Skin epidermis (tissue), 12 donors: ENCODE data around the gene WNT7B.
"Not testable (repeated sequence)": the region's sequence is repeated elsewhere in the genome, so short reads cannot be mapped to it uniquely, and the experiment has no call there.

Experiments
- H3K27ac ChIP-seq, 21 experiments: fragments of 200-600 bp; sonication (generic) in 11 of 21; one replicate each; pipeline ENCODE4 v1.5.0; 2020; ENCODE audit warnings: mild to moderate bottlenecking in 3 of 21, inconsistent platforms in 2 of 21, moderate library complexity in 2 of 21
- H3K4me3 ChIP-seq, 7 experiments: fragments of 200-600 bp; sonication (generic) in 2 of 7; one replicate each; pipeline ENCODE4 v1.5.0; 2020; ENCODE audit warnings: inconsistent platforms in 2 of 7, mild to moderate bottlenecking in 2 of 7, moderate library complexity in 1 of 7

The WNT7B gene

DNA sequence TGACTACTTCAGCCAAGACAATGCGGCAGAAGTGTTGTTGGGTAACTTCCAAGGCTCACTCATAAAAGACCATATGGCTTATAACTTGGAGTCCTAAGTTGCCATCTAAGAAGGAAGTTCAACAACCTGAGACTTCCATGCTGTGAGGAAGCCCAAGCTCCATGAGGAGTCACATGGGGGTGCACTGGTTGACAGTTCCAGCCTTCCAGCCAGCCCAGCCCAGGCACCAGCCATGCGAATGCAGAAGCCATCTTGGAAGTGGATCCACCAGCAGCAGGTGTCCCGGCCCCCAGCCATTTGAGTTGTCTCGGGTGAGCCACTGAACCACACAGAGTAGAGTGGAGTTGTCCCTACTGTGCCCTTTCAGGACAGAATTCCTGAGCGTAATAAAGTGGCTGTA, 32.8 kb upstream of the WNT7B start:
- Histone ChIP-seq H3K27ac (peak overlapping the region in 7 of 21 experiments; percentile 1 to 98 (median 58)), H3K4me3 (no peak overlapping the region)

GRCh38 chr22:46008836-46009596, 32.1 kb upstream of the WNT7B start:
- H3K27ac ChIP-seq = peak overlapping the region in 17 of 21 experiments; percentile 87 to 99 (median 94)
- no peak overlapping the region for H3K4me3 ChIP-seq

- Histone ChIP-seq H3K27ac (peak overlapping the region; percentile 70 to 99 (median 94)), H3K4me3 (no peak overlapping the region)
Observed at GRCh38 chr22:46008291-46008690, 31.3 kb upstream of the WNT7B start.

DNA sequence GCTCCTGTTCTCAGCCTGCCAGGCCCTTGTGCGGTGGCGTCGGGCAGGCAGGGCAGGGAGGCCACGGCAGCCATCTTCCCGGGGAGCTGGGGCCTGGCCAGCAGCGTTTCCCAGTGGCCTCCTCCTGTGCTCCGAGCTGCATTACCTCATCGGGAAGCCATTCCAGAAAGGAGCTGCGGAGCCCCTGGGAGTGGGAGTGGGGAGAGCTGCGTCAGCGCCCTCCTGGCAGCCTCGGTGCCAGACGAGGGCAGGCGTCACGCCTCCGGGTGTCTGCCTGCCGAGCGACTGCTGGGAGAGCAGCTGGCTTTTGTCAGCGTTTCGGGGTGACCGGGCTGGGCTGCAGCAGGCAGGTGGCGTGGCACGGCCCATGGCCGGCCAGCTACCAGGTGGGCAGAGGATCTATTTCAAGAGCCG, 30.9 kb upstream of the WNT7B start:
- peak overlapping the region; percentile 70 to 99 (median 94) for H3K27ac ChIP-seq
- peak overlapping the region in 2 of 7 experiments; percentile 12 to 26 for H3K4me3 ChIP-seq

DNA sequence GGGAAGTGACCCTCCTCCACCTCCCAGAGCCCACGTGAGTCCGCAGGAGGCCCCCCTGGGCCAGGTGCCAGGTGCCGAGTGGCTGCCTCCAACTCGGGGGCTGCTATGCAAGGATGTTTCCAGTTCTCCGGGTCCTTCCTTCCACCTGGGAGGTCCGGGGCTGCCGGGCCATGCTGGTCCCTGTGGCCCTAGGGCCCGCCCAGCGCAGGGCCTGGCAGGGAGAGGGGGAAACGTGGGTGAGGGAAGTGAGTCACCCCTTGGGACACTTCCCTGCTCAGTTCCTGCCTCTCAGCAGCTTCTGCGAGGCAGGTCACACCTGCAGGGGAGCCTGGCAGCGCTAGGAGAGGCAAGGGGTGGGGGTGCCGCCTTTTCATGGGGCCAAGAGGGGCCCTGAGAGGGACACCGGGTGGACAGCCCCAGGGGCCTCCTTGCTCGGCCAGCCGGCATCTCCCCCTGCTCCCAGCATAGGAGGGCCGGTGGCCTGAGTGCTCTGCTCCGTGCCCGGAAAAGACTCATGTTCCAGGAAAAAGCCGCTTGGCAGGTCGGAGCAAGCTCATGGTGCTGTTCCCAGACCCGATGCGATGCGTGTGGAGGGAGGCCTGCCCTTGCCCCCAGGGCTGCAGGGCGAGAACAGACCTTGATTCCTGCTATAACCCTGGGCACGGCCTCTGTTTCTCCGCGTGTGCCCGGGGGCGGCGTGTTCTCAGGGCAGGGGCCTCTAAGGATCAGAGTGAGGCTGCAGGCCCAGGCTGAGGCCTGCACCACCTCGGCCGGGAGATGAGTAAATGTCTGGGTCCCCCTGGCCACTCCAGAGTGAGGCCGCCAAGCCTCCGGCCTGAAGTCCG, 30.3 kb upstream of the WNT7B start:
- peak overlapping the region; percentile 70 to 99 (median 94) for H3K27ac ChIP-seq
- peak overlapping the region; percentile 0 to 26 (median 11) for H3K4me3 ChIP-seq

DNA sequence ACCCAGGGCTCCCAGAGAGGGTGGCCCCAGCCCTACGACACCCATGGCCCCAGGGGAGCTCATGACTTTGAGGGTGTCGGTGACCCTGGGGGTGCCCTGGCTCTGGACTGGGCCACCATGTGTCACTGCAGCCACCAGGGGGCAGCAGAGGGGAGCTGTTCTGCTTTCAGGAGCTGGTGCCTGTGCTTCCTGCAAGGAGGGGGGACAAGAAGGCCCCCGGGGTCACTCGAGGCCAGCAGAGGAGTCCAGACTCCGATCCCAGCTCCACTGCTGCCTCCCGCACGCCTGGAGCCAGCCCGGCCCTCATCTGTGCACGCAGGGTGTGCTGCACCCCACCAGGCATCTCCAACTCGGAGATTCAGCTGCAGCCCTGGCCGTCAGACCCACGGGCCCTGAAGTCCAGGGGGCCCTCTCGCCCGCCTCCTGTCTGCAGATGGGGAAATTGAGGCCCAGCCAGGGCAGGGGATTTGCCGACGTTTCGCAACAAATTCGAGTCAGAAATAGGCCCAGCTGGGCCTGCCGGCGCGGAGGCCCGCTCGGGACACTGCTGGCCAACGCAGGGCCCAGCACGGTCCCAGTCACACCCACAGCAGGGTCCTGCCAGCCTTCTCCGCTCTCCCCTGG, 29.5 kb upstream of the WNT7B start:
- H3K4me3 ChIP-seq = peak overlapping the region; percentile 0 to 26 (median 11)
- peak overlapping the region; percentile 70 to 99 (median 94) for H3K27ac ChIP-seq

DNA sequence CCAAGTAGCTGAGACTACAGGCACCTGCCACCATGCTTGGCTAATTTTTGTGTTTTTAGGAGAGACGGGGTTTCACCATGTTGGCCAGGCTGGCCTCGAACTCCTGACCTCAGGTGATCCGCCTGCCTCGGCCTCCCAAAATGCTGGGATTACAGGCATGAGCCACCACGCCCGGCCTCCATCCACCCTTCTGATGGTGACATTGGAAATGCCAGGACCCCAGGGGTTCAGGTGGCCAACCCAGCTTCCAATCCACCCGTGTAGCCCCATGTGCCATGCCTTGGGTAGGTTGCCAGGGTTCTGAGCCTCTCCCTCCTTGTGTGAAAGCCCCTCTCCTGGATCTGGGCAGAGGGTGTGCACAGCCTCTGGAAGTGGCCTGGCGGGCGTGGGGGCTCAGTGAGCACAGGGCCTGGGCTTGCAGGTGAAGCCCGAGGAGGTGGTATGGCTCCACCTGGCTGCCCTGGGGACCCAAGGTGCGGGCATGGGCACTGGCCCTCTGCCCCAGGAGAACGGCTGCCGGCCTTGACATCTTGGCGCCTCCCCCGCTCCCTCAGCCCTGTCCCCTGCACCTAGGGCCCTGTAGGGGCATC, 28.2 kb upstream of the WNT7B start:
- not testable (repeated sequence) for H3K4me3 ChIP-seq
- peak overlapping the region in 9 of 21 experiments; percentile 10 to 99 (median 92) for H3K27ac ChIP-seq

DNA sequence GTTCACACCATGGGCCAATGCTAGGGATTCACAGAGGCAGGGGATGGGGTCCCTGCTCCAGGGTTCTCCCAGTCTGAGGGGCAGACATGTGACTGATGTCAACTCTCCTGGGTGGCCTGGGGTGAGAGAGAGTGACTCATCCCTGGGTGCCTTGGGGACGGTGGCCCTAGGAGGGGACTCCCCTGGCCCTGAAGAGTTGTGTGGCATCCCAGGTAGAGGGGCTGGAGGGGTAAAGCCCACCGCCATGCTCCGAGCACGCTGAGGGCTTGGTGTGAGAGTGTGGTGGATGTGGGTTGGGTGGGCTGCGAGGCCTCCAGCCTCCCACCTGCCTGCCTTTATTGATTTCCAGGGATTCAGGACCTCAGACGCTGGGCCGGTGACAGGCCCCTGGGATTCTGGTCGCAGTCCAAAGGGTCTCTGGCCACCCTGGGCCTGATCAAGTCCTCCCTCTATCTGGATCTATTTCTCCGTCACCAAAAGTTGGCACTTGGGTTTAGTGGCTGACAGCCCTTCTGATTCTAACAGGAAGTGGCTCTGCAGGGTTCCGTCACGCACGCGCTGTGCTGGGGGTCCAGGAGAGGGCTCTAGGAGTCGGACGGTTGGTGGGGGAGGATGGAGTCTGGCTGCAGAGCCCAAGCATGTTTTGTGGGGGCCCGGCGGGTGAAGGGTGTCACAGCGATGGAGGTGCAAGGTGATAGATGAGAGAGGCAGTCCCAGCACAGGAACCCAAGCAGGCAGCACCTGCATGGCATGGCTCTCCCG, 27.3 kb upstream of the WNT7B start:
- peak overlapping the region in 5 of 21 experiments; percentile 3 to 77 (median 28) for H3K27ac ChIP-seq
- H3K4me3 ChIP-seq = no peak overlapping the region

GRCh38 chr22:46003271-46004091, 26.5 kb upstream of the WNT7B start:
- Histone ChIP-seq H3K27ac (peak overlapping the region in 18 of 21 experiments; percentile 13 to 77 (median 42)), H3K4me3 (no peak overlapping the region)

DNA sequence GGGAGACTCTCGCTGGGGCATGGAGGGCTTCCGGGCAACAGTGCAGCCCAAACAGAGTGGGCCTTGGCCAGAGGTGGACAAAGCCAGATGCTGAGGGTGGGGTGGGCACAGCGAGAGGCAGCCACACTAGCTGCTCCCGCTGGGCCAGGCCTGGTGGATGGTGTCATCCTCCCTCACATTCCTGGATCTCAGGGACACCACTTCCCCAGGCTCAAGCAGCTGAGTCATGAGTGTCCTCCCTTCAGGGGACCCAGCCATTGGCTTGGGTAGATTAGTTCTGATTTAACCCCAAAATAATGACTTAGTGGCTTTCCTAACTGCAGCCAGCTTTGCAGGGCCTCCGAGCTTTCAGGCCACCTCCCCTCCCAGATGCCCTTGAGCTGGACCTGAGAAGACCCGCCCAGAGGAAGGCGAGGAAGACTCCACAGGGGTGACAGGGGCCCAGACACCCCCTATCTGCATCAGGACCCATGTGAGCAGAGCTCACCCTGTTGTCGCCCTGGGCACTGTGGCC, 25.9 kb upstream of the WNT7B start:
- Histone ChIP-seq H3K27ac (peak overlapping the region in 15 of 21 experiments; percentile 13 to 77 (median 47)), H3K4me3 (no peak overlapping the region)

DNA sequence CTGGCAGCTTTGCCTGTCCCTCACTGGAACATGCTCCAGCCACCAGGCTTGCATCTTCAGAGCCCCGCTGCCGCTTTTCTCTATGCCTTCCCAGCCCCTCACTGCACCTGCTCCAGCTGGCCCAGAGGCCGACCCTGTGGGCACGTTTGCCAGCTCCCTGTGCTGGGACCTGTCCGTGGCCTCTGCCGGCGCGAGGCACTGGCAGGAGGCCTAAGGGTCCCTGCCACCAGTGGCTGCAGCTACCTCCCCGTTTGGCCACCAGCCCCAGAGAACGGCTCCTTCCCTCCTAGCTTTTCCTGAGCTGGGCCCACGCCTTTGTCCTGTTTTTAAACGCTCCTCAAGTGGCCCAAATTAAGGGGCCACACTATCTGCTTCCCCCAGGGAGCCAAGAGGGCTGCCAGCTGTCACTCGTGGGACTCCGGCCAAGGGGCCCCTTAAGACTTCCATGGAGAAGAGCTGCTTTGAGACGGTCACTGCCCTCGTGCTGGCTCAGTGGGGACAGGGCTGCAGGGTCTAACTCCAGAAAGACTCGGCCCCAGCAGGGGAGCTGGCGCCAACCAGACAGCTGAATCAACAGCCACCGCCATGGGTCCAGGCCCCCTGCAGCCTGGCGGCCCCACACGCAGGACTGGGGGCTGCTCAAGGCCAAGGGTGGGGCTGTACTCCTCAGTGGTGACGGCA, 24.6 kb upstream of the WNT7B start:
- Histone ChIP-seq H3K4me3 (no peak overlapping the region), H3K27ac (peak overlapping the region in 17 of 21 experiments; percentile 2 to 77 (median 45))

GRCh38 chr22:46001046-46001425, 24.1 kb upstream of the WNT7B start:
- H3K4me3 ChIP-seq = no peak overlapping the region
- peak overlapping the region in 6 of 21 experiments; percentile 36 to 77 (median 58) for H3K27ac ChIP-seq

DNA sequence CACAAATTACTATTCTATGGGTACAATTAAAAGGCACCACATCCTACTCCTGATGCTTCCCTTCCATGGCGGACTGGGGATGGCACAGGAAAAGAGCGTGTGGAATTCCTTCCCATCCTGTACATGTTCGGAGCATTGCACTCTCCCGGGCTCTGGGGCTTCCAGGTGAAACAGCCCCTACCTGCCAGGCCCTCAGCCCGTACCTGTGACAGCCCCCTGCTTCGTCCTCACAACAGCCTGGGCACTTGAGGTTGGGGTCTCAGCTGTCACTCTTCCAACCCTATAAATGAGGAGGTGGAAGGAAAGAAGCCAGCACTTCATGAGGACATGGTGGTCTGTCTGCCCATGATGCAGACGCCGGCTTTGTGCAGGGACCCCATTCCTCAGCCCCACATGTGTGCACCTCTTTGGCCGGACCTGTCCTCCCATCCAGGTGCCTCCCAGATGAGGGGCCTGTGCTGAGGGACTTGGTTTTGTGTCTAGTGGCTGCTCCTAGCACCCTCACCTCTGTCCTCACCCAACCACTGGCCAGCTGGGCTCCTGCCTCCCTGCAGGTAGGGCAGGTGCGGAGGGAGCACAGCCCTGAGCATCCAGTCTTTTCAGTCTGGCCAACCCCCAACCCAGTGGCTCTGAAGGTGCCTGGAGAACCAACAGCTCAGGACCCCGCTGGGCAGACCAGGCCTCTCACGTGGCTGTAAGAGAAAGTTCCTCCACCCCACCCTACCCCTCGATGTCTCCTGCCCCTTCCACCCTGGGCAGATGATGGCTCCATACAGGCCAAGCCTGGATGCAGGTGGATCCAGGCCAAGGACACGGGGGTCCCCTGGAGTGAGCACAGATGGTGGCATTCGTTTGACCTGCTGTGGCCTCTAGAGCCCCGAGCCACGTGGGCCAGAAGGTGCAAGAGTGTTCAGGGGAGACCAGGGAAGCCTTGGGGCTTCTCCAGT, 23.4 kb upstream of the WNT7B start:
- no peak overlapping the region for H3K4me3 ChIP-seq
- peak overlapping the region in 2 of 21 experiments; percentile 54 to 77 for H3K27ac ChIP-seq

GRCh38 chr22:45999379-45999971, 22.5 kb upstream of the WNT7B start:
- Histone ChIP-seq H3K4me3 (no peak overlapping the region), H3K27ac (peak overlapping the region in 2 of 21 experiments; percentile 12 to 16)

DNA sequence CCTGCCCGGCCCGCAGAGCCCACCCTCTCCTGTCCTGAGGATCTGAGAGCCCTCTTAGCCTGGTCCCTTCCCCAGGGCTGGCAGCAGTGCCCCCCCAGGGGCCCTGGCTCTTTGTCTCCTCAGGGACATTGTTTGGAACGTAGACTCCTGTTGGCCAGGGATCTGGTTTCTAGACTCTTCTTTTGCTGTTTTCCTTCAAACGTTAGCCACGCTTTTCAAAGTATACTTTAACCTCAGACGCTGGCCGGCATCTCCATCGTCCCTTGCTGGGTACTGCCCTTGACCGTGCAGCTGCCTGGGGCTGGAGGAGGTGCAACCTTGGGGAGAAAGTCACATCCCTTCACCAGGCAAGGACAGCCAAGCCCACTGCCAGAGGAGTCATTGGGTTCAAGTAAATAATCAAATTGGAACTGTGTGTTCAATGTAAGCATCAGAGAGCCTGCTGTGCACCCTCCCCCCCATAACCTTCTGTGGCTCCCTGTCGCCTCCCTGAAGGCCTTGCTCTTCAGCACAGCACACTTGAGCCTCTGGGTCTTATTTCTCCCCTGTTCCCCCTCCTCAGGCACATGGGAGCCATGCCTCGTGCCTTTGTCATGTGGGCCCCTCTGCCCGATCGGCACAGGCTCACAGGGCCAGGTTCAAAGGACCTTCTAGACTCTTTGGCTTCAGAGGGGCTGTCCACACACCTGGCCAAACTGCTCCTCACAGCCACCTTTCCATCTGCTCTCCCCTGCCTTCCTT, 21.8 kb upstream of the WNT7B start:
- Histone ChIP-seq H3K27ac (peak overlapping the region in 17 of 21 experiments; percentile 54 to 95 (median 84)), H3K4me3 (no peak overlapping the region)
